GM18861 (cell line): ENCODE results near the gene C1QTNF8.

ENCODE experiments used
- ATAC-seq: cut with Tn5 transposase; IDR thresholded peaks from one replicate; pipeline ENCODE4 v1.9.1; 2021; ENCODE audit not compliant: unreplicated experiment

The C1QTNF8 gene

GRCh38 chr16:1109648-1110047 is 13.6 kb upstream of the C1QTNF8 start:
- ATAC-seq: no peak

- no peak for ATAC-seq
Measured at GRCh38 chr16:1108299-1109252, 12.5 kb upstream of the C1QTNF8 start.

GRCh38 chr16:1107731-1108130 is 11.7 kb upstream of the C1QTNF8 start:
- ATAC-seq: no peak

- no peak for ATAC-seq
Measured at GRCh38 chr16:1107141-1107540, 11.1 kb upstream of the C1QTNF8 start.

GRCh38 chr16:1106659-1107058 is 10.6 kb upstream of the C1QTNF8 start:
- ATAC-seq: no peak

- ATAC-seq: no peak
Measured at GRCh38 chr16:1105888-1106620, 10.0 kb upstream of the C1QTNF8 start.

GRCh38 chr16:1103636-1103980 is 7.6 kb upstream of the C1QTNF8 start:
- no peak for ATAC-seq

- no peak for ATAC-seq
Measured at GRCh38 chr16:1102921-1103635, 7.0 kb upstream of the C1QTNF8 start.

- no peak for ATAC-seq
Measured at GRCh38 chr16:1102333-1102700, 6.3 kb upstream of the C1QTNF8 start.

- ATAC-seq: no peak
Measured at GRCh38 chr16:1101573-1102332, 5.7 kb upstream of the C1QTNF8 start.

GRCh38 chr16:1101133-1101532 is 5.1 kb upstream of the C1QTNF8 start:
- ATAC-seq: no peak

- ATAC-seq: no peak
Measured at GRCh38 chr16:1100084-1100800, 4.2 kb upstream of the C1QTNF8 start.

- no peak for ATAC-seq
Measured at GRCh38 chr16:1099189-1100083, 3.4 kb upstream of the C1QTNF8 start.

- no peak for ATAC-seq
Measured at GRCh38 chr16:1098266-1098991, 2.4 kb upstream of the C1QTNF8 start.

- ATAC-seq: no peak
Measured at GRCh38 chr16:1097800-1098199, 1.8 kb upstream of the C1QTNF8 start.

GRCh38 chr16:1097156-1097555 is 1.1 kb upstream of the C1QTNF8 start:
- ATAC-seq: no peak

GRCh38 chr16:1095450-1096168 is 435 bp downstream of the C1QTNF8 start:
- ATAC-seq: no peak
